GM12878 (cell line): ENCODE data around the gene CDC42SE1. TPM values are rescaled to one million over a fixed set of nuclear protein-coding genes. Genes with fewer than 3 reads are reported as not detected.

Experiments
- ATAC-seq: fragments of 200-7000 bp; cut with Tn5 transposase; 3 replicates; pipeline ENCODE4 v1.9.1; 2020; ENCODE audit warnings: mild to moderate bottlenecking, moderate library complexity
- BruUV-seq: library from RNA; stranded (reverse); fragments of 400-500 nt; replicated peaks from 2 replicates; lab custom pipeline; 2021; lab: Mats Ljungman, UMichigan
- CTCF ChIA-PET: fragments of 300-600 bp; sonication (Branson Sonifier 250); formaldehyde crosslinking; extraction: SDS; loops from one replicate; lab custom pipeline; 2021; ENCODE audit warnings: inconsistent platforms; lab: Yijun Ruan, JAX
- POLR2A ChIA-PET: fragments of 350-600 bp; formaldehyde crosslinking; extraction: SDS; loops from one replicate; lab custom pipeline; 2021; ENCODE audit warnings: inconsistent platforms; lab: Charles Lee
- RAD21 ChIA-PET: fragments of 300-600 bp; sonication (Branson Sonifier 250); formaldehyde crosslinking; loops from one replicate; lab custom pipeline; 2023; ENCODE audit warnings: antibody characterized with exemption; ENCODE audit not compliant: unreplicated experiment; lab: Charles Lee
- SMC1A ChIA-PET: fragments of 300-600 bp; sonication (Branson Sonifier 250); formaldehyde crosslinking; loops from one replicate; lab custom pipeline; 2023; ENCODE audit not compliant: unreplicated experiment, uncharacterized antibody; lab: Charles Lee
- DNase-seq: peaks from one replicate; pipeline ENCODE4 v3.0.0-alpha.2; 2011; ENCODE audit warnings: low read depth, low spot score
- FAIRE-seq: peaks from 3 replicates; lab custom pipeline; 2011; peaks lifted over from hg19 to GRCh38; lab: Jason Lieb, UNC
- H2AFZ ChIP-seq: 2 replicates; pipeline ENCODE4 v1.6.0; 2011; ENCODE audit warnings: low read depth, low read length, control low read depth; ENCODE audit not compliant: control insufficient read depth
- H3K27ac ChIP-seq: 2 replicates; pipeline ENCODE4 v1.5.1; 2011; ENCODE audit warnings: control low read depth; ENCODE audit not compliant: control insufficient read depth, insufficient read depth
- H3K27me3 ChIP-seq, 2 experiments: replicated peaks in 1 of 2; 2 replicates each; pipeline versions ENCODE4 v1.6.0 to v1.6.1; 2011; ENCODE audit warnings: low read length in 1 of 2; ENCODE audit not compliant: control insufficient read depth in 2 of 2, insufficient read depth in 2 of 2
- H3K36me3 ChIP-seq, 2 experiments: 2 replicates each; pipeline ENCODE4 v1.5.1; 2011; ENCODE audit warnings: low read length in 1 of 2; ENCODE audit not compliant: control insufficient read depth in 2 of 2, insufficient read depth in 2 of 2
- H3K4me1 ChIP-seq: 2 replicates; pipeline ENCODE4 v1.6.1; 2011; ENCODE audit warnings: mild to moderate bottlenecking, low read length, moderate library complexity, mixed read lengths; ENCODE audit not compliant: control insufficient read depth, insufficient read depth
- H3K4me2 ChIP-seq: 2 replicates; pipeline ENCODE4 v1.6.0; 2011; ENCODE audit warnings: control low read depth; ENCODE audit not compliant: control insufficient read depth, insufficient read depth
- H3K4me3 ChIP-seq: fragments of 200-600 bp; sonication (generic); 2 replicates; pipeline ENCODE4 v1.5.1; 2016
- H3K79me2 ChIP-seq: 2 replicates; pipeline ENCODE4 v1.6.0; 2011; ENCODE audit warnings: low read length; ENCODE audit not compliant: control insufficient read depth, insufficient read depth
- H3K9ac ChIP-seq: 2 replicates; pipeline ENCODE4 v1.8.0; 2011; ENCODE audit warnings: low read length, control low read depth, mixed read lengths; ENCODE audit not compliant: control insufficient read depth, insufficient read depth
- H3K9me3 ChIP-seq: replicated peaks from 3 replicates; pipeline ENCODE4 v1.5.1; 2011; ENCODE audit warnings: mild to moderate bottlenecking, low read length; ENCODE audit not compliant: control insufficient read depth, insufficient read depth
- H4K20me1 ChIP-seq: 2 replicates; pipeline ENCODE4 v1.6.0; 2011; ENCODE audit not compliant: control insufficient read depth, insufficient read depth
- BCL3 ChIP-seq: IDR thresholded peaks from 2 replicates; pipeline ENCODE4 v1.6.1; 2011; ENCODE audit warnings: borderline replicate concordance, low read depth, mild to moderate bottlenecking, moderate library complexity, low read length; ENCODE audit not compliant: insufficient read depth, poor library complexity, severe bottlenecking
- CBX5 ChIP-seq: sonication (generic); IDR thresholded peaks from 2 replicates; pipeline ENCODE4 v1.6.1; 2016; ENCODE audit warnings: low read depth, moderate library complexity, mild to moderate bottlenecking, inconsistent platforms
- MAX ChIP-seq: IDR thresholded peaks from 2 replicates; pipeline ENCODE4 v1.6.1; 2012; ENCODE audit warnings: low read depth, low read length, improper control_type of control experiment
- MEF2A ChIP-seq: IDR thresholded peaks from 2 replicates; pipeline ENCODE4 v1.6.1; 2011; ENCODE audit warnings: low read depth, mild to moderate bottlenecking, low read length, moderate library complexity; ENCODE audit not compliant: insufficient read depth
- MXI1 ChIP-seq: fragments of 150-350 bp; IDR thresholded peaks from 2 replicates; pipeline ENCODE4 v1.6.1; 2011; ENCODE audit warnings: low read depth, mild to moderate bottlenecking, inconsistent platforms, low read length, improper control_type of control experiment
- MYB ChIP-seq: fragments of 150-350 bp; IDR thresholded peaks from 2 replicates; pipeline ENCODE4 v1.6.1; 2014; ENCODE audit warnings: mild to moderate bottlenecking, low read depth, low read length, borderline replicate concordance
- NR2C1 ChIP-seq: fragments of 450-650 bp; IDR thresholded peaks from 2 replicates; pipeline ENCODE4 v1.6.1; 2017; ENCODE audit warnings: antibody characterized with exemption, mild to moderate bottlenecking, moderate library complexity
- PKNOX1 ChIP-seq: fragments of 450-650 bp; IDR thresholded peaks from 2 replicates; pipeline ENCODE4 v1.6.1; 2016; ENCODE audit warnings: mild to moderate bottlenecking
- ZNF622 ChIP-seq: fragments of 450-650 bp; IDR thresholded peaks from 2 replicates; pipeline ENCODE4 v1.6.1; 2017; ENCODE audit warnings: mild to moderate bottlenecking, inconsistent platforms
- in situ Hi-C: fragments of 300-500 bp; cut with MboI; formaldehyde crosslinking; loops from 9 replicates; pipeline ENCODE4 v1.14.3; 2018; ENCODE audit warnings: mixed read lengths
- intact Hi-C: fragments of 100-400 bp; cut with micrococcal nuclease; formaldehyde crosslinking; loops from one replicate; pipeline ENCODE4 v1.14.2; 2022; ENCODE audit not compliant: unreplicated experiment
- polyA plus RNA-seq, 11 experiments: library from polyadenylated mRNA; depleted of rRNA in 4 of 11; unstranded in 6 of 11; stranded (reverse) in 5 of 11; fragments of >200 nt; fragmentation: Nextera tagmentation in 4 of 11; fragmentation: Illumina TruSeq in 1 of 11; extraction: Ambion mirVana in 4 of 11; extraction: Trizol in 1 of 11; gene quantifications; 1 replicate in 1 of 11; 2 replicates in 10 of 11; pipeline versions ENCODE4 v1.2.1 to v1.2.3, GENCODE V29; 2011 to 2016; ENCODE audit warnings: inconsistent platforms in 2 of 11, missing spikeins in 2 of 11, low read depth in 1 of 11
- total RNA-seq, 4 experiments: library from RNA; depleted of rRNA in 3 of 4; stranded (reverse); fragments of >200 nt in 3 of 4; fragmentation: Illumina TruSeq in 1 of 4; extraction: Trizol in 1 of 4; gene quantifications; 2 replicates each; pipeline versions ENCODE4 v1.2.1 to v1.2.3, GENCODE V29; 2013 to 2021

The CDC42SE1 gene
- total and polyA plus RNA-seq, 10 of the 15 experiments (the other 5 are each of a cell fraction or from before 2014, with no cell fraction given): 35.7 to 112 (median 74.3) TPM

GRCh38 chr1:151065089-151065645 is 5.7 kb upstream of the CDC42SE1 start:
- no peak for TF ChIP-seq PKNOX1
- no peak for TF ChIP-seq BCL3
- TF ChIP-seq CBX5: no peak
- no peak for TF ChIP-seq ZNF622
- no peak for TF ChIP-seq MEF2A
- TF ChIP-seq NR2C1: no peak
- no peak for TF ChIP-seq MYB
- no peak for TF ChIP-seq MXI1
- TF ChIP-seq MAX: no peak
- ChIA-PET POLR2A (interaction anchor here (0.6 to 0.9 kb wide), 2 partner anchors 16 to 434 kb away, joined by 3 to 4 read pairs; no protein-coding TSS in a partner anchor), RAD21 (interaction anchor here (1.4 kb wide), 1 partner anchor 34 kb away, joined by 4 read pairs; no protein-coding TSS in a partner anchor), SMC1A (interaction anchor here (0.9 kb wide), 2 partner anchors 12 to 91 kb away, joined by 3 read pairs; partner anchors contain the start of gene TNFAIP8L2), CTCF (interaction anchor here (0.8 to 1.2 kb wide), 5 partner anchors 10 to 41 kb away, joined by 3 read pairs; partner anchors contain the start of gene C1orf56)
- Histone ChIP-seq H3K27ac (no peak overlapping the region), H3K27me3 (no peaks in the 10 kb centered on the region), H3K4me1 (peaks cover 12% of the 10 kb centered on the region), H3K79me2 (peaks cover 7% of the 10 kb centered on the region), H3K9ac (no peak overlapping the region), H4K20me1 (no peaks in the 10 kb centered on the region), H3K4me3 (no peak overlapping the region), H3K9me3 (no peaks in the 10 kb centered on the region), H3K36me3 (no peaks in the 10 kb centered on the region), H2AFZ (no peak overlapping the region), H3K4me2 (no peak overlapping the region)
- in situ Hi-C loops (no loop called here), intact Hi-C loops (no loop called here)
- FAIRE-seq (no peak), DNase-seq (no peak), ATAC-seq (no peak)
- BruUV-seq: no TSS peak
